SK-N-SH treated with all-trans-retinoic acid at 6 μM for 48 hours (cell line): Measurements from ENCODE around the gene DARS2.

ENCODE experiments used
- ARNTL ChIP-seq: fragments of 450-650 bp; formaldehyde crosslinking; IDR thresholded peaks from 2 replicates; pipeline ENCODE4 v1.5.0; 2020; ENCODE audit warnings: low read depth, mild to moderate bottlenecking, moderate library complexity, borderline replicate concordance
- ISL1 ChIP-seq: fragments of 250-450 bp; sonication (Bioruptor Pico); IDR thresholded peaks from 2 replicates; pipeline ENCODE4 v2.1.2; 2022; ENCODE audit warnings: mild to moderate bottlenecking, moderate library complexity
- RARB ChIP-seq: fragments of 250-450 bp; sonication (Bioruptor Pico); IDR thresholded peaks from 2 replicates; pipeline ENCODE4 v1.8.0; 2021; ENCODE audit warnings: mild to moderate bottlenecking, moderate library complexity
- TOX ChIP-seq: fragments of 250-450 bp; sonication (Bioruptor Pico); IDR thresholded peaks from 2 replicates; pipeline ENCODE4 v1.8.0; 2021; ENCODE audit warnings: mild to moderate bottlenecking, moderate library complexity, borderline replicate concordance
- ZC3H10 ChIP-seq: fragments of 250-450 bp; sonication (Bioruptor Pico); IDR thresholded peaks from 2 replicates; pipeline ENCODE4 v1.5.1; 2021; ENCODE audit warnings: mild to moderate bottlenecking, moderate library complexity
- ZFP3 ChIP-seq: fragments of 250-450 bp; sonication (Bioruptor Pico); IDR thresholded peaks from 2 replicates; pipeline ENCODE4 v1.5.0; 2020; ENCODE audit warnings: mild to moderate bottlenecking, moderate library complexity
- ZNF70 ChIP-seq: fragments of 450-650 bp; formaldehyde crosslinking; IDR thresholded peaks from 2 replicates; pipeline ENCODE4 v1.5.0; 2020; ENCODE audit warnings: mild to moderate bottlenecking, moderate library complexity
- ZNF8 ChIP-seq: fragments of 450-650 bp; formaldehyde crosslinking; IDR thresholded peaks from 2 replicates; pipeline ENCODE4 v1.5.0; 2020; ENCODE audit warnings: mild to moderate bottlenecking, moderate library complexity
- TF ChIP-seq, protein P1 (sequence below): fragments of 250-450 bp; sonication (Bioruptor Pico); IDR thresholded peaks from 2 replicates; pipeline ENCODE4 v1.8.0; 2020; ENCODE audit warnings: mild to moderate bottlenecking, moderate library complexity, borderline replicate concordance
- TF ChIP-seq, protein P2 (sequence below): fragments of 250-450 bp; sonication (Bioruptor Pico); IDR thresholded peaks from 2 replicates; pipeline ENCODE4 v1.5.1; 2020; ENCODE audit warnings: low read depth, mild to moderate bottlenecking, moderate library complexity
- TF ChIP-seq, protein P3 (sequence below): fragments of 250-450 bp; sonication (Bioruptor Pico); IDR thresholded peaks from 2 replicates; pipeline ENCODE4 v1.5.1; 2021; ENCODE audit warnings: mild to moderate bottlenecking, moderate library complexity

- TF ChIP-seq RARB (no peak), ZFP3 (CRISPR knock-in tag) (no peak), ZC3H10 (CRISPR knock-in tag) (no peak), ISL1 (no peak), TOX (no peak), ZNF70 (CRISPR knock-in tag) (no peak), ARNTL (CRISPR knock-in tag) (no peak), ZNF8 (CRISPR knock-in tag) (no peak)
- TF ChIP-seq, protein P1, sequence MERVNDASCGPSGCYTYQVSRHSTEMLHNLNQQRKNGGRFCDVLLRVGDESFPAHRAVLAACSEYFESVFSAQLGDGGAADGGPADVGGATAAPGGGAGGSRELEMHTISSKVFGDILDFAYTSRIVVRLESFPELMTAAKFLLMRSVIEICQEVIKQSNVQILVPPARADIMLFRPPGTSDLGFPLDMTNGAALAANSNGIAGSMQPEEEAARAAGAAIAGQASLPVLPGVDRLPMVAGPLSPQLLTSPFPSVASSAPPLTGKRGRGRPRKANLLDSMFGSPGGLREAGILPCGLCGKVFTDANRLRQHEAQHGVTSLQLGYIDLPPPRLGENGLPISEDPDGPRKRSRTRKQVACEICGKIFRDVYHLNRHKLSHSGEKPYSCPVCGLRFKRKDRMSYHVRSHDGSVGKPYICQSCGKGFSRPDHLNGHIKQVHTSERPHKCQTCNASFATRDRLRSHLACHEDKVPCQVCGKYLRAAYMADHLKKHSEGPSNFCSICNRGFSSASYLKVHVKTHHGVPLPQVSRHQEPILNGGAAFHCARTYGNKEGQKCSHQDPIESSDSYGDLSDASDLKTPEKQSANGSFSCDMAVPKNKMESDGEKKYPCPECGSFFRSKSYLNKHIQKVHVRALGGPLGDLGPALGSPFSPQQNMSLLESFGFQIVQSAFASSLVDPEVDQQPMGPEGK (CRISPR knock-in tag): no peak
- TF ChIP-seq, protein P2, sequence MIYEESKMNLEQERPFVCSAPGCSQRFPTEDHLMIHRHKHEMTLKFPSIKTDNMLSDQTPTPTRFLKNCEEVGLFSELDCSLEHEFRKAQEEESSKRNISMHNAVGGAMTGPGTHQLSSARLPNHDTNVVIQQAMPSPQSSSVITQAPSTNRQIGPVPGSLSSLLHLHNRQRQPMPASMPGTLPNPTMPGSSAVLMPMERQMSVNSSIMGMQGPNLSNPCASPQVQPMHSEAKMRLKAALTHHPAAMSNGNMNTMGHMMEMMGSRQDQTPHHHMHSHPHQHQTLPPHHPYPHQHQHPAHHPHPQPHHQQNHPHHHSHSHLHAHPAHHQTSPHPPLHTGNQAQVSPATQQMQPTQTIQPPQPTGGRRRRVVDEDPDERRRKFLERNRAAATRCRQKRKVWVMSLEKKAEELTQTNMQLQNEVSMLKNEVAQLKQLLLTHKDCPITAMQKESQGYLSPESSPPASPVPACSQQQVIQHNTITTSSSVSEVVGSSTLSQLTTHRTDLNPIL: no peak
- TF ChIP-seq, protein P3, sequence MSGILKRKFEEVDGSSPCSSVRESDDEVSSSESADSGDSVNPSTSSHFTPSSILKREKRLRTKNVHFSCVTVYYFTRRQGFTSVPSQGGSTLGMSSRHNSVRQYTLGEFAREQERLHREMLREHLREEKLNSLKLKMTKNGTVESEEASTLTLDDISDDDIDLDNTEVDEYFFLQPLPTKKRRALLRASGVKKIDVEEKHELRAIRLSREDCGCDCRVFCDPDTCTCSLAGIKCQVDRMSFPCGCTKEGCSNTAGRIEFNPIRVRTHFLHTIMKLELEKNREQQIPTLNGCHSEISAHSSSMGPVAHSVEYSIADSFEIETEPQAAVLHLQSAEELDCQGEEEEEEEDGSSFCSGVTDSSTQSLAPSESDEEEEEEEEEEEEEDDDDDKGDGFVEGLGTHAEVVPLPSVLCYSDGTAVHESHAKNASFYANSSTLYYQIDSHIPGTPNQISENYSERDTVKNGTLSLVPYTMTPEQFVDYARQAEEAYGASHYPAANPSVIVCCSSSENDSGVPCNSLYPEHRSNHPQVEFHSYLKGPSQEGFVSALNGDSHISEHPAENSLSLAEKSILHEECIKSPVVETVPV: no peak
Observed at GRCh38 chr1:173876732-173877131, 52.3 kb downstream of the DARS2 start.
